Activated CD4-positive, alpha-beta memory T cell treated with anti-CD3 and anti-CD28 coated beads, Interleukin-2, amount 10 ng/mL, durations not matched to agents 7 days and 5 days (primary cell): ENCODE results near the gene HAVCR1. TPM values are rescaled to one million over a fixed set of nuclear protein-coding genes. Genes with fewer than 3 reads are reported as not detected.
A peak's percentile ranks its signal among the peaks of the same experiment; 100 is the strongest.

ENCODE experiments used
- CTCF ChIA-PET: fragments of 350-600 bp; sonication (Branson Sonifier 250); formaldehyde crosslinking; loops from one replicate; lab custom pipeline; 2021; ENCODE audit warnings: antibody characterized with exemption, inconsistent platforms; lab: Charles Lee
- POLR2A ChIA-PET: fragments of 350-600 bp; sonication (Branson Sonifier 250); formaldehyde crosslinking; loops from one replicate; lab custom pipeline; 2021; ENCODE audit warnings: antibody characterized with exemption; lab: Charles Lee
- DNase-seq: peaks from one replicate; pipeline ENCODE4 v3.0.0-alpha.2; 2020
- H3K27ac Mint-ChIP-seq: one replicate; pipeline ENCODE4 v1.8.0; 2021; ENCODE audit warnings: mild to moderate bottlenecking, mixed read lengths
- H3K27me3 Mint-ChIP-seq: one replicate; pipeline ENCODE4 v1.8.0; 2021; ENCODE audit warnings: mixed read lengths
- H3K36me3 Mint-ChIP-seq: one replicate; pipeline ENCODE4 v1.8.0; 2021; ENCODE audit warnings: low read depth, mixed read lengths
- H3K4me1 Mint-ChIP-seq: one replicate; pipeline ENCODE4 v1.8.0; 2021; ENCODE audit warnings: mixed read lengths
- H3K4me3 Mint-ChIP-seq: one replicate; pipeline ENCODE4 v1.8.0; 2021; ENCODE audit warnings: mild to moderate bottlenecking, mixed read lengths
- H3K9me3 Mint-ChIP-seq: one replicate; pipeline ENCODE4 v1.8.0; 2021; ENCODE audit warnings: mixed read lengths
- total RNA-seq, 2 experiments: library from RNA; stranded (reverse); gene quantifications; one replicate each; pipeline ENCODE4 v1.2.3, GENCODE V29; 2021

Gene HAVCR1
- 1 to 10 TPM; 3.6 to 3.7 TPM for total RNA-seq

GRCh38 chr5:157059093-157059539 is at the start of gene HAVCR1:
Gene HAVCR1 (minus strand): TSS chr5:157059116. CDS start chr5:157057943, 1,173 bp downstream.
- Mint-ChIP-seq H3K9me3 (no peaks in the 10 kb centered on the region), H3K27ac (no peak within 1 kb of the TSS), H3K36me3 (peaks cover 2% of the 10 kb centered on the region), H3K4me1 (no peaks in the 10 kb centered on the region), H3K4me3 (no peak within 1 kb of the TSS), H3K27me3 (peaks cover 2% of the 10 kb centered on the region)
- ChIA-PET POLR2A (interaction anchor here (0.8 kb wide), 1 partner anchor 84 kb away, joined by 4 read pairs; the partner anchor contains the start of gene MED7), CTCF (interaction anchor here (0.6 kb wide), 1 partner anchor 44 kb away, joined by 3 read pairs; no protein-coding TSS in a partner anchor)
- no peak for DNase-seq

- ChIA-PET POLR2A (interaction anchor here (0.6 to 4.4 kb wide), 8 partner anchors 10 to 187 kb away, joined by 3 to 74 read pairs (median 4); partner anchors contain the start of gene MED7), CTCF (interaction anchor here (0.8 to 2.9 kb wide), 3 partner anchors 27 to 83 kb away, joined by 3 to 17 read pairs (median 4); no protein-coding TSS in a partner anchor)
- Mint-ChIP-seq H3K9me3 (no peaks in the 10 kb centered on the region), H3K4me3 (peak overlapping the region; percentile 88), H3K4me1 (peaks cover 63% of the 10 kb centered on the region), H3K27ac (peak overlapping the region; percentile 78), H3K36me3 (peaks cover 57% of the 10 kb centered on the region), H3K27me3 (no peaks in the 10 kb centered on the region)
- no peak for DNase-seq
These were observed 48.6 kb upstream of the HAVCR1 start for GRCh38 chr5:157107508-157107907.

DNA sequence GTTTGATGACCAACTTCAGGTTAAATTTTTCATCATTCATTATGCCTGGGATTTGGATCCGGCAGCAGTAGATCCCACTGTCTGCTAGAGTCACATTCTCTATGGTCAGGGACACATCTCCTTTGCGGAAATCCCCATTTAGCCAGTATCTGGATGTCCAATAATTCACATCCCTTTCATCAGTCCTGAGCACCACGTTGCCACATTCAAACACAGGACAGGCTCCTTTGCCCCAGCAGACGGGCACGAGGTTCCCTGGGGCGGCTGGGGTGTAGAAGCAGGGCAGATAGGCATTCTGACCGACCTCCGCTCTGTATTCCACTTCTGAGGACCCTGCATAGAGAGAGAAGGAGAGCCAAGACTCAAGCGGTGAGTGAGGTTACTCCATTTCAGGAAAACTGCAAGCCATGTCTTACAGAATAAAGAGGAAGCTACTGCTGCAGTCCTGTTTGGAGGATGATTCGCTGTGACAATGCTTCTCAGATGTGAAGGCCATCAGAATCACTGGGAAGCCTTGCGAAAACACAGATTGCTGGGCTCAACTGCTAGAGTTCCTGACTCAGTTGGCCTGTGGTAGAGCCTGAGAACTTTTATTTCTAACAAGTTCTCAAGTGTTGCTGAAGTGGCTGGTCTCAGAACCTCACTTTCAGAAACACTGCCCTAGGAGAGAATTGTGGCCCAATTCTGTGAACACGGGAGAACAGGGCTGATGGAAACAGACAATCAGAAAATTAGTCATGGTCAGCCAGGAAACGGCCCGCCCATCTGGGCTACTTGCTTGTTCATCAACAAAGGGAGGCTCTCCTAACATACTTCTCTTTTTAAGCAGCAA is 47.9 kb upstream of the HAVCR1 start:
- Mint-ChIP-seq H3K9me3 (no peaks in the 10 kb centered on the region), H3K4me1 (peaks cover 63% of the 10 kb centered on the region), H3K27me3 (no peaks in the 10 kb centered on the region), H3K27ac (peak overlapping the region; percentile 78), H3K4me3 (peak overlapping the region; percentile 88), H3K36me3 (peaks cover 63% of the 10 kb centered on the region)
- ChIA-PET POLR2A (interaction anchor here (0.6 to 4.4 kb wide), 5 partner anchors 32 to 186 kb away, joined by 3 to 74 read pairs (median 12); partner anchors contain the start of gene MED7), CTCF (interaction anchor here (0.8 kb wide), 1 partner anchor 28 kb away, joined by 3 read pairs; no protein-coding TSS in a partner anchor)
- DNase-seq = peak; percentile 56

- POLR2A ChIA-PET = no interaction called here
- peak overlapping the region; percentile 76 for H3K27ac Mint-ChIP-seq
These were observed 41.3 kb upstream of the HAVCR1 start for GRCh38 chr5:157100140-157100679.

DNA sequence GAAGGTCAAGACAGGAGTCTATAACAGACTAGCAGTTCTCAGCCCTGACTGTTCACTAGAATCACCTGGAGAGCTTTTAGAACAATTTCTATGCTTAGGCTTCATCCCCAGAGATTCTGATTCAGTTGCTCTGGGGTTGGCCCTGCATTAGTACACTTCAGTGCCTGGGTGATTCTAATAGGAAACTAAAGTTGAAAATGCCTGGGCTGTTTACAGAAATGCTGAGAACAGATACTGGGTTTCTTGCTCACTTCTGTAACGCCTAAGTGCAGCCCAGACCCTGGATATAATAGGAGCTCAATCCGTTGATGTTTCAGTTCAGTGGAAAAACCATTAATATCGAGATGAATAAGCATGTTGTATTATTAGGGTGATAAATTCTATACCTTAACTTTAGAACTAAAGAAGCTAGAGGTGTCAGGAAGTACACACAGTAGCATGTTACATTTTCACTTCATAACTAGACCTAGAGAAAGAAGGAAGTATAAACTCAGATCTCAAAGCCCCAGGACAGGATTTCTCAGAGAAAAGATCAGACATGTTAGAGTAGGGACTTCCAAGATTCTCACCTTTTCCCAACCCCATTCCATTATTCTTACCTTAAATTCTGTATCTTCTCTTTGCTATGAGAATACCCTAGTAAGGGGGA is 29.6 kb upstream of the HAVCR1 start:
- ChIA-PET POLR2A (no interaction called here), CTCF (no interaction called here)
- Mint-ChIP-seq H3K9me3 (no peaks in the 10 kb centered on the region), H3K36me3 (peaks cover 73% of the 10 kb centered on the region), H3K4me3 (no peak overlapping the region), H3K4me1 (no peaks in the 10 kb centered on the region), H3K27me3 (no peaks in the 10 kb centered on the region), H3K27ac (no peak overlapping the region)
- no peak for DNase-seq

More at GRCh38 chr5:157100140-157100679, 41.3 kb upstream of the HAVCR1 start:
- Mint-ChIP-seq H3K36me3 (peaks cover 68% of the 10 kb centered on the region), H3K4me1 (peaks cover 39% of the 10 kb centered on the region), H3K27me3 (no peaks in the 10 kb centered on the region), H3K9me3 (no peaks in the 10 kb centered on the region), H3K4me3 (no peak overlapping the region)
- CTCF ChIA-PET = no interaction called here
- peak; percentile 21 for DNase-seq

GRCh38 chr5:157086751-157087359 is 27.9 kb upstream of the HAVCR1 start:
- no peak overlapping the region for H3K27ac Mint-ChIP-seq
- peaks cover 77% of the 10 kb centered on the region for H3K36me3 Mint-ChIP-seq
- no peak for DNase-seq
- ChIA-PET POLR2A (interaction anchor here (1.3 kb wide), 1 partner anchor 62 kb away, joined by 4 read pairs; no protein-coding TSS in a partner anchor), CTCF (no interaction called here)
- H3K4me3 Mint-ChIP-seq = no peak overlapping the region
- no peaks in the 10 kb centered on the region for H3K4me1 Mint-ChIP-seq
- H3K9me3 Mint-ChIP-seq = no peaks in the 10 kb centered on the region
- H3K27me3 Mint-ChIP-seq = no peaks in the 10 kb centered on the region

- ChIA-PET POLR2A (interaction anchor here (1.3 kb wide), 1 partner anchor 61 kb away, joined by 4 read pairs; no protein-coding TSS in a partner anchor), CTCF (no interaction called here)
- H3K27me3 Mint-ChIP-seq = no peaks in the 10 kb centered on the region
- peaks cover 70% of the 10 kb centered on the region for H3K36me3 Mint-ChIP-seq
- no peaks in the 10 kb centered on the region for H3K4me1 Mint-ChIP-seq
- H3K27ac Mint-ChIP-seq = no peak overlapping the region
- no peaks in the 10 kb centered on the region for H3K9me3 Mint-ChIP-seq
- no peak overlapping the region for H3K4me3 Mint-ChIP-seq
- no peak for DNase-seq
These were observed 27.0 kb upstream of the HAVCR1 start for GRCh38 chr5:157085930-157086329.

DNA sequence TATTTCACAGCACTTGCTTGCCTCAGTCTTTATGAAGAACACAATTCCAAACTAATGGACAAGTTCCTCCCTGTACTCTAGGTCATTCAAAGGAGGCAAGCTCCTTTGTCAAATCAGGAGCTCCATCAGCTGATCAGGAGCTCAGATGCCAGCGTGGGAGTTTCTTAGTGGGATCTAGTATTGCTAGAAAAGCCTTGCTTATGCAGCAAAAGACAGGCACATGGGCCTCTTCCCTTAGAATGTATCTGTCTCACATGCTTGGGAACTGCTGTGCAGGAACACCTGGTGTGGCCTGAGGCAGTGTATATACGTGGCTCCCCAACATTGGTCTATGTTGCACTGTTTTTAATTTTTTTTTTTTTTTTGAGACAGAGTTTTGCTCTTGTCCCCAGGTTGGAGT is 21.4 kb upstream of the HAVCR1 start:
- H3K4me1 Mint-ChIP-seq = peaks cover 20% of the 10 kb centered on the region
- peaks cover 26% of the 10 kb centered on the region for H3K36me3 Mint-ChIP-seq
- no peak overlapping the region for H3K27ac Mint-ChIP-seq
- no peaks in the 10 kb centered on the region for H3K27me3 Mint-ChIP-seq
- H3K9me3 Mint-ChIP-seq = no peaks in the 10 kb centered on the region
- CTCF ChIA-PET = no interaction called here
- H3K4me3 Mint-ChIP-seq = no peak overlapping the region
- POLR2A ChIA-PET = no interaction called here
- DNase-seq = no peak

GRCh38 chr5:157076558-157076957 is 17.6 kb upstream of the HAVCR1 start:
- no peaks in the 10 kb centered on the region for H3K27me3 Mint-ChIP-seq

DNA sequence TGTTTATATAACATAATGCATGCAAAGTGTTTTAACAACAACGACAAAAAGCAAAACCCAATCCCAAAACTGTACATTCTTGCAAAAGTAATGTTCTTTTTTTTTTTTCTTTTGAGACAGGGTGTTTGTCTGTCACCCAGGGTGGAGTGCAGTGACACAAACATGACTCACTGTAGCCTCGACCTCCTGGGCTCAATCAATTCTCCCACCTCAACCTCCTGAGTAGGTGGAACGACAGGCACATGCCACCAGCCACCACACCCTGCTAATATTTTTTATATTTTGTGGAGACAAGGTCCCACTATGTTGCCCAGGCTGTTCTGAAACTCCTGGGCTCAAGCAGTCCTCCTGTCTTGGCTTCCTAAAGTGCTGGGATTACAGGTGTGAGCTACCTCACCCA is 13.6 kb upstream of the HAVCR1 start:
- H3K4me1 Mint-ChIP-seq = peaks cover 53% of the 10 kb centered on the region
- peaks cover 13% of the 10 kb centered on the region for H3K36me3 Mint-ChIP-seq
- H3K27me3 Mint-ChIP-seq = no peaks in the 10 kb centered on the region
- CTCF ChIA-PET = interaction anchor here (1.1 kb wide), 1 partner anchor 59 kb away, joined by 3 read pairs; no protein-coding TSS in a partner anchor
- peak overlapping the region; percentile 49 for H3K27ac Mint-ChIP-seq
- POLR2A ChIA-PET = interaction anchor here (1.0 to 1.3 kb wide), 2 partner anchors 44 to 47 kb away, joined by 3 read pairs; no protein-coding TSS in a partner anchor
- H3K4me3 Mint-ChIP-seq = no peak overlapping the region
- H3K9me3 Mint-ChIP-seq = no peaks in the 10 kb centered on the region
- peak; percentile 33 for DNase-seq

More at GRCh38 chr5:157076558-157076957, 17.6 kb upstream of the HAVCR1 start:
- peaks cover 16% of the 10 kb centered on the region for H3K36me3 Mint-ChIP-seq
- no peak overlapping the region for H3K4me3 Mint-ChIP-seq
- no peaks in the 10 kb centered on the region for H3K9me3 Mint-ChIP-seq
- H3K27ac Mint-ChIP-seq = peak overlapping the region; percentile 50
- POLR2A ChIA-PET = interaction anchor here (2.4 to 4.0 kb wide), 2 partner anchors 32 to 66 kb away, joined by 15 to 19 read pairs; partner anchors contain the start of genes HAVCR2 and MED7
- H3K4me1 Mint-ChIP-seq = peaks cover 52% of the 10 kb centered on the region
- CTCF ChIA-PET = interaction anchor here (0.9 kb wide), 1 partner anchor 33 kb away, joined by 3 read pairs; no protein-coding TSS in a partner anchor
- DNase-seq = peak; percentile 38

GRCh38 chr5:157069949-157070348 is 11.0 kb upstream of the HAVCR1 start:
- no peaks in the 10 kb centered on the region for H3K27me3 Mint-ChIP-seq
- H3K4me1 Mint-ChIP-seq = peaks cover 30% of the 10 kb centered on the region
- no peak overlapping the region for H3K4me3 Mint-ChIP-seq
- peaks cover 9% of the 10 kb centered on the region for H3K36me3 Mint-ChIP-seq
- no peak for DNase-seq
- no peak overlapping the region for H3K27ac Mint-ChIP-seq
- ChIA-PET POLR2A (no interaction called here), CTCF (no interaction called here)
- no peaks in the 10 kb centered on the region for H3K9me3 Mint-ChIP-seq

GRCh38 chr5:157068785-157069184 is 9.9 kb upstream of the HAVCR1 start:
- Mint-ChIP-seq H3K27ac (no peak overlapping the region), H3K4me3 (no peak overlapping the region), H3K4me1 (peaks cover 23% of the 10 kb centered on the region), H3K9me3 (no peaks in the 10 kb centered on the region), H3K36me3 (peaks cover 3% of the 10 kb centered on the region), H3K27me3 (no peaks in the 10 kb centered on the region)
- ChIA-PET POLR2A (no interaction called here), CTCF (no interaction called here)
- DNase-seq = no peak
